ENCODE results near the gene TINAGL1.
"Not testable (repeated sequence)": the region's sequence is repeated elsewhere in the genome, so short reads cannot be mapped to it uniquely, and the experiment has no call there.

DNA sequence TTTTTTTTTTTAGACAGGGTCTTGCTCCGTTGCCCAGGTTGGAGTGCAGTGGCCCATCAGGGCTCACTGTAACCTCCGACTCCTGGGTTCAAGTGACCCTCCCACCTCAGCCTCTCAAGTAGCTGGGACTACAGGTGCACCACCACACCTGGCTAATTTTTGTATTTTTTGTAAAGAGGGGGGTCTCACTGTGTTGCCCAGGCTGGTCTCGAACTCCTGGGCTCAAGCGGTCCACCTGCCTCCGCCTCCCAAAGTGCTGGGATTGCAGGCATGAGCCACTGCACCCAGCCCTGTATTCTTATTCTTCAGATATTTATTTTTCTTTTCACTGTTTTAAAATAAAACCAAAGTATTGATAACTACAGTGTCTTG lies 11.0 kb downstream of the TINAGL1 start:
- not testable (repeated sequence) for TF ChIP-seq CTCF (IDR thresholded peaks at IDR 0.05); ZFX (IDR thresholded peaks at IDR 0.05; ENCODE audit: borderline replicate concordance)

Measured in 22Rv1 (cell line).